ENCODE measurements around the gene CYP2A13.
"Not testable (repeated sequence)": the region's sequence is repeated elsewhere in the genome, so short reads cannot be mapped to it uniquely, and the experiment has no call there.

Gene CYP2A13

GRCh38 chr19:41133260-41133659 lies 45.0 kb downstream of the CYP2A13 start:
- FAIRE-seq, result no peak
- no peak for DNase-seq (ENCODE audit: insufficient read length, low spot score)
- TF ChIP-seq POLR2A (IDR thresholded peaks at IDR 0.05; ENCODE audit: low read depth, low read length), result no peak

GRCh38 chr19:41134616-41135015 lies 46.4 kb downstream of the CYP2A13 start:
- no peak for DNase-seq (ENCODE audit: insufficient read length, low spot score)
- TF ChIP-seq POLR2A (IDR thresholded peaks at IDR 0.05; ENCODE audit: low read depth, low read length), result no peak
- FAIRE-seq, result no peak

GRCh38 chr19:41135390-41136384 lies 47.4 kb downstream of the CYP2A13 start:
- FAIRE-seq; DNase-seq (ENCODE audit: insufficient read length, low spot score): not testable (repeated sequence)

- no peak for FAIRE-seq
- TF ChIP-seq POLR2A (IDR thresholded peaks at IDR 0.05; ENCODE audit: low read depth, low read length), result no peak
- no peak for DNase-seq (ENCODE audit: insufficient read length, low spot score)
Measured at GRCh38 chr19:41136636-41137455, 48.6 kb downstream of the CYP2A13 start.

DNA sequence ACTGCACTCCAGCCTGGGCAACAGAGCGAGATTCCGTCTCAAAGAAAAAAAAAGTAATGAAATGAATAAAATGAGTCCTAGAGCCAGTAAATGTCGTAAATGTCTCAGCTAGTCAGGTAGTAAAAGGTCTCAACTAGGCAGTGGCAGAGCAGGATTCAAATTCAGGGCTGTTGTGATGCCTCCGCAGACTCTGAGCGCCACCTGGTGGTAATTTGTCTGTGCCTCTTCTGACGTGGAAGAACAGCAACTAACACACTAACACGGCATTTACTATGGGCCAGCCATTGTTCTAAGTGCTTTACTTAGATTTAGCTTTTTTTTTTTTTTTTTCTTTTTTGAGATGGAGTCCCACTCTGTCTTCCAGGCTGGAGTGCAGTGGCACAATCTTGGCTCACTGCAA lies 56.2 kb downstream of the CYP2A13 start:
- DNase-seq (ENCODE audit: insufficient read length, low spot score), result peak; percentile 52
- TF ChIP-seq POLR2A (IDR thresholded peaks at IDR 0.05; ENCODE audit: low read depth, low read length), result no peak
- peak; percentile 55 for FAIRE-seq
